T-helper 1 cell treated with Interleukin-12 subunit alpha and Interleukin-12 subunit beta and Interleukin-4 antibody, amounts not matched to agents 30 ng/mL and 1 ng/mL, for 36 hours (primary cell): Measurements from ENCODE around the gene PARP4. TPM values are rescaled to one million over a fixed set of nuclear protein-coding genes. Genes with fewer than 3 reads are reported as not detected.
"Not testable (repeated sequence)": the region's sequence is repeated elsewhere in the genome, so short reads cannot be mapped to it uniquely, and the experiment has no call there.

Source experiments
- intact Hi-C: fragments of 100-400 bp; cut with micrococcal nuclease; formaldehyde crosslinking; loops from one replicate; pipeline ENCODE4 v1.15.1; 2024
- total RNA-seq: library from RNA; stranded (reverse); gene quantifications from 2 replicates; pipeline ENCODE4 v1.2.3, GENCODE V29; 2022

The PARP4 gene
- total RNA-seq, 1 donor from 2014 or later = 69.6 TPM

DNA sequence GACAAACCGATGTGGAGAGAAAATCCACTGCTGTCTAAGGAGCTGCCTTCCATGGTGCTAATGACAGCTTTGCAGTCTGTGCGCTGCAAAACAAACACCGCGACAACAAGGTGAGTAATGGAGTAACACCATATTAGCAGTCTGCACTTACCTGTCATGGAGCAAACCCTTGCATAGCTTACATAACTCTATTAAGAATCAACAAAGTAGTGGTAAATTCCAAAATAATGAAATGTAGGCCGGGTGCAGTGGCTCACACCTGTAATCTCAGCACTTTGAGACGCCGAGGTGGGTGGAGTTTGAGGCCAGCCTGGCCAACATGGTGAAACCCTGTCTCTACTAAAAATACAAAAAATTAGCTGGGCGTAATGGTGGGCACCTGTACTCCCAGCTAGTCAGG, 56.2 kb downstream of the PARP4 start:
- intact Hi-C loops = no loop called here

DNA sequence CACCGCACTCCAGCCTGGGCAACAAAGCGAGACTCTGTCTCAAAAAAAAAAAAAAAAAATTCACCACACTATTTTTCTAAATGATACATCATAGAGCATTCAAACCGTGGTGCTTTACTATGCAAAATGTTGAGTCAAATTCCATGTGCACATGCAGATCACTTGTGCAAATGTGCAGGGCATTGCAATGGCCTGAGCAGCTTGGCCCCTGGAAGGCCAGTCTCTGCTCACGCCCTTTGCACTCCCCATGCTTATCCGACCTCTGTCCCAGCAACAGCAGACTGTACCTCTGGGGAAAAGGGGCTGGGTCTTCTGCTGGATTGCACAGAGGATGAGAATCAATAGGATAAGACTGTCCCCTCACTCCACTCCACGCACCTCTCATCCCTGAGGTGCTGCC, 58.5 kb downstream of the PARP4 start:
- intact Hi-C loops = no loop called here

DNA sequence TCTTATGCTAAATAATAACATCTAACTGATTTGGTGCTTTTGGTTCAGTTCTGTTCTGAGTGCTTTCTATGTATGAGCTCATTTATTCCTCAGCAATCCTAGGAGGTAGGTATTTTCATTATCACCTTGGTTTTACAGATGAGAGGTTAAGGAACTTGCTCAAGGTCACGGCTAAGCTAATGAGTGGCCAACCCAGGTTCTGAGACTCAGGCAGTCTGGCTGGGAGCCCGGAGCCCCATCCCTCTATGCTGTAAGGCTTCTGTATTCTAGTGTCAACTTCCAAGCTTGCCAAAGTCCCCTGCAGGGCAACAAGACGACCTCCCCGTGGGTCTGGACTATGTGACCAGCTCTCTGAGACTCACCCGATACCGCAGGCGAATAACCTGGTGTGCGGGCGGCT, 60.5 kb downstream of the PARP4 start:
- intact Hi-C loops = no loop called here

DNA sequence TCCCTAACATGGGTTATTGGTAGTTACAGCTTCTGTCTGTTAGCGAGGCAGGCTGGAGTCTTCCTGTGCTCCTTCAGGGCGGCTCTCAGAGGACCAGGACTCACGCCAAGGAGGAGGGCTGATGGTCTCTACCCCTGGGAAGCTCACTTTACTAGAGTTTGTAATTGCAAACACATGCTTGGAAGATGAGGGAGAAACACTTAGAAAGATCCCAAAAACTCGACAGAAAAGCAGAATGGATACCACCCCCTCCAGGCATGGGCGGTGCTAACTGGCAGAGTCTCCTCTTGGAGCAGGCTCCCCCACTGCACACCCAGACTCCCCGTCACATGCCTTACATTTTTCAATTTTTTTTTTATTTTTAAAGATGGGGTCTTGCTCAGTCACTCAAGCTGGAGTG, 62.0 kb downstream of the PARP4 start:
- intact Hi-C loops = no loop called here

DNA sequence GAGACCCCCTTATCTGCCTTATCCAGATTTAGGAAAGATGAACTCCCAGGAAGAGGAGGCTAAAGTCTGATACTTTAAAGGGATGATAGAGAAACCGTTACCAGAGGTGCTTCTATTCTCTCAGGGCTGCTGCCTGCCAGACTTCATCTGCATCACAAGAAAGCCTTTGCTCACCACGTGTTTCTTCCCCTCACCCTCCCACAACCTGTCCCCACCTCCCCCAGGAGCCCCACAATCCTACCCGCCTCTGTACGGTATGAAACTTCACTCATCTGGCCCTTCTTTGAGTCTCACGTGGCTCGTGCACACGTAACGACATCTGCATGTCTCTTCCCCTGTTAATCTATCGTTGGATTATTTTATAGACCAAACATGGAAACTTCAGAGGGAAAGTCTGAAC, 67.7 kb downstream of the PARP4 start:
- intact Hi-C loops = not testable (repeated sequence)

DNA sequence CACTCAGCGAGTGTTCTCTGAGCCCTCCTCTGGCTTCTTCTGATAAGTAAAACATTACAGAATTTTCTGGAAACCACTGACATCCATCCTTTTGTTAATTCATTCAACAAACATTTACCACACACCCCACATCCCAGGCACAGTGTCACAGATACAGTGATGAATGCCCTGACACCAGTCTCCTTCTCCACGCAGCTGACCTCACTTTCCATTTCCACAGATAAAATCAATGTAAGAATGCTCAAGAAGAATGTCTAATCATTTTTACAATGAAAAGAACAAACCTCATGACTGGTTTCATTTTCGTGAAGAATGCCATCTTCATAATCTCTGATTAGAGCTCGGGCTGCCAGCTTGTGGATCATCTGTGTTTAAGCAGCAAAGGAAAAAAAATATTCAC, 69.2 kb downstream of the PARP4 start:
- intact Hi-C loops = no loop called here

DNA sequence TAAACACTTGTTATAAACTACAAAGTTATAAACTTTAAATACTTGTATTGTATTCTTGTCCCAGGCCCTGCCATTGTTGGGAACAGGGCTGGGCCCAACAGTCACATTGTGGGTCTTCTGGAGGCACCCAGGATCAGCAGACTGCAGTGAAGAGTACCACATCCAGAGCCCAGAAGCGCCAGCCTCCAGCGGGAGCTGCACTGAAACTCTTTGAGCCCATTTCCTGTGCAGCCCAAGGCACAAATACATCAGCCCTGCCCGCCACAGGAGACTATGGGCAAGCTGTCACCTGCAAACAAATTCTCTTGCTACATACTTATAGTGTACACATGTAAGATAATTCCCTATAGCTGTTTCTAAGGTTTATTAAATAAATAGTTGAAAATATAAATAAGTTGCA, 86.5 kb downstream of the PARP4 start:
- intact Hi-C loops = not testable (repeated sequence)

DNA sequence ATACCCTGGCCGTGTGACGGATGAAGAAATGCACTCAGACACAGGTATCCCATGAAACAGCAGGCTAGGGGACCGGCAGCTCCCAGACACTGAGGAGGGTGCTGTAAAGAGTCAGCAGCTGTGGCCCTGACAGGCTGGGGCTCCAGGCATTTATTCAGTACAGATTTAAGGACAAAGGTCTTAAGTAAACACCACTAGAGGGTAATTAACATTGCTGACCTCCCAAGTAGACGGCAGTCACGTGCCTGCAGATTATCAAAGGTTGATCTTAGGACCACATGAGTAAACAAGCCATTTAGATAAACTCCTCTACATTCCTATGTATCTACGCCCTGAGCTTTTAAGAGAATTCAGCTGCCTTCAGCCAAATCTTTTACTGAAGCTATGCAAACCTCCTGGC, 92.9 kb downstream of the PARP4 start:
- intact Hi-C loops = not testable (repeated sequence)

DNA sequence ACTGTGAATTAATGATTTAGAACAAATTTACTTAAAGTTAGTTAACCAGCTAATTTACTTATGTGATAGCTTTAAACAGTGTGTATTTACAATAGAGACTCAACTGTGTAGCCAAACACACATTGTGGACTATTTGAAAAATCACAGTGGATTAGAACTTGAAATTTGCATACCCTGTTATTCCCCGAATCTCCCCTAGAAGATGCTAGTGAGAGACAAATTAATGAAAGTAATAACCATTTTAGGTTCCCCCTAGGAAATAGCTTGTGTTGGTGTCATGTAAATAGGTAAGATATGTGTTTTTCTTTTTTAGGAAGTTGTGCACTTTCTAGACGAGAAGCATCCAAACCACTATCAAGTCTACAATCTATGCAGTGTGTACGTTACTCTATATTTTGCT, 104.7 kb downstream of the PARP4 start:
- intact Hi-C loops = no loop called here

DNA sequence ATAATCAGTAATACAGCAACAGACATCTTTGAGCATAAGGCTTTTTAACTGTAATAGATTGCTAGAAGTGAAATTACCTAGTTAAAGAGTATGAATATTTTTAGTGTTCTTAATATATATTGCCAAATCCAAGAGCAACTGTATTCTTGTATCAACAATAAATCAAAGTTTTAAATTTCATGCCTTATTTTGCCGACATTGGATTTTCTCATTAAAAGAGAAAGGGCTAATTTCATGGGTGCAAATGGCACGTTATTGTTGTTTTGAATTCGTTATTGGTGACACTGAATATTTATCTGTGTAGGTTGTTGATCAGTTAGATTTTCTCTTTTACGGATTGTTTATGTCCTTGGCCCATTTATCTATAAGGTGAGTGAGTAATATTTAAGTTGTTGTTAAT, 106.1 kb downstream of the PARP4 start:
- intact Hi-C loops = no loop called here

DNA sequence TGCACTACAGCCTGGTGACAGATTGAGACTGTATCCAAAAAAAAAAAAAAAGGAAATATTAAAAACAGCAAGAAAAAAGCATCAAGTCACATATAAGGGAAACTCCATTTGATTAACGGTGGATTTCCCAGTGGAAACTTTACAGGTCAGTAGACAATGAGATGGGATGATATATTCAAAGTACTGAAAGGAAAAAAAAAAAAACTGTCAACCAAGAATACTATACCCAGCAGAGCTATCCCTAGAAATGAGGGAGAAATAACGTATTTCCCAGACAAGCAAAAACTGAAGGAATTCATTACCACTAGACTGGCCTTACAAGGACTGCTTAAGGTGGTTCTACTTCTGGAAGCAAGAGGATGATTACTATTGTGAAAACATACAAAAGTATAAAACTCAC, 115.8 kb downstream of the PARP4 start:
- intact Hi-C loops = no loop called here

DNA sequence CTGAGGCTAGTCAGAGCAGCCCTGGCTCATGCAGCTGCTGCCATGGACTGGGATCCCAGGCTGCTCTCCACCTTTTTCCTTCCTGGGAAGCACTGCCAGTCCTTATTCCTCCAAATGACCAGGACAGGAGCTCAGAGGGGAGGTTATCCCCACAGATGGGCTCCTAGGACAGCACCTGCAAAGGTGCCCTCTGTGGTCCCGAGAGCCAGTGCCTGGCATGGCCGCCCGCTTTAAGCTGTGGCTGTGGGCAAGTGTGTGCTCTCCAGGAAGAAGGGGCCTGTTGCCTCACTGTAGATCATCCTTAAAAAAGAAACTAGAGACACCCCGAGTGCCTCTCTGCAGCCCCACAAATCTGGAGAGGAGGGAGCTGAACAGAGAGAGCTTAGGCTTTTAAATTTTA, 119.6 kb downstream of the PARP4 start:
- intact Hi-C loops = no loop called here

DNA sequence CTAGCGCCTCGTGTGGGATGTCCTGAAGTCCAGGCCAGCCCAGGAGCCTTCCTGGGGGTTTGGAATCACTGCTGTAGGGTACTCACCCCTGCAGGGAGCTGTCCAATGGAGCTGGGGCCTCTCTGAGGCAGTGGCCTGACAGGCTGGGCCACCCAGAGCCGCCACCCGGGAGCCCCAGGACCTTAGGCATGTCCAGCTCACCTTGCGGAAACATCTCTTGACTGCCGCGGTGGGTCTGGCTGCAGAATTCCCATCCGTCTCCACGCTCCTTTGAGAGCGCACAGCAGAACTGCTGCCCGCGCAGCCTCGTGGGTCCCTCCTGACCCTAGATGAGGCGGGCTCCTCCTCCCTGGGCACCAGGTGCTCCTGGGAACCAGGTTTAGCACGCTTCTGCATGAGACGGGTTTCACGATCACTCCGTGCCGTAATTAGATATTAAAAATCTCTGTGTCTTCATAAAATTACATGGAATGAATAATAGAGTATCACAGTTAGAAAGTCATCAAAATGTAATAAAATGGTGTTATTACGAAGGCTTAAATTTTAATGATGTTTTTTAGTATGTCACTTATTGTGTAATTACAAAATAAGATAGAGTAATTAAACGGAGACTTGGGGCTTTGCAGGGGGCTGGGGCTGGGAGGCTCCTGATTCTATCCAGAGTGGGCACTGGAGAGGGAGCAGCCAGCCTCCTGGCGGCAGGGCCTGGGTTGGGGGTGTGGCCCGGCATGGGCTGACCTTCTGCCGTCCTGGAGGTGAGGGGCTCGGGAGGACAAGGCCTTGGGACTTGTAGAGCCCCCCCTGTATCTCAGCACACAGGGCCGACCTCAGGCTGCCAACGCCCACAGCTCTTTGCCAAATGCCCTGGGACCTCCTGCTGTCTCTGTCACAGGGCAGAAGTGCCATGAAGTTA, 120.6 kb downstream of the PARP4 start:
- intact Hi-C loops = not testable (repeated sequence)

DNA sequence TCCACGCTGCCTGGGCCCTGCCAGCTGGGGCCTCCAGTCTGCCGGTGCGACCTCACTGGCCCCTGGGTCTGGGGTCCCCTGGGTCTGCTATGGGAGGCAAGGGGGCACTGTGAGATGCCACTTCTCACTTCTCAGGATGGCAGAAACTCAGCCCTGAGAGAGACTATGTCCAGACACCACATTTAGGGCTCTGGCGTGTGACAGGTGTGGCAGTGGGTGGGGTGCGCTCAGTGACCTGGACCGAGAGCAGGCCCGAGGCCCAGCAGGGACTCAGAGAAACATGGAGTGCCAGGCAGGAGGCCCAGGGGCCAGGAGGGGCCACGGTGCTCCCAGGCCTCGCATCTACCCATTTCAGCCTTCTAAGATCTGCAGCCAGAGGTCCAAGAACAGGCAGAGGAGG, 121.8 kb downstream of the PARP4 start:
- intact Hi-C loops = not testable (repeated sequence)

DNA sequence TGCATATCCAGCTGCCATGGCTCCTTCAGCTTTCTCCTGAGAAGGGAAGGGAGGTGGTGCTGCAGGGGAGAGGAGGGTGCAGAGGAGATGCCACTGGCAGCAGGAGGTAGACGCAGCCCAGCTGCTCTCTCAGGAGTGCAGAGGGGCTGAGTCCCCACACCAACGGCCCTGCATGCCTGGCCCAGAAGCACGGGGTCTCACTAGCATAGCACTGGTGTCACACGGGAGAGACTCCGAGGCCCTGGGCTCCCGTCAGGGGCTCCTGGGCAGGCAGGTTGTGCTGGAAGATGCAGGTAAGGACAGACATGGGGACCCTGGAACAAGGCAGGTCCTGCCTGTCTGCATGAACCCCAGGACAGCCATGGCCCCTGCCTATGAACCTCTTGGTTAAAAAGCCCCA, 123.1 kb downstream of the PARP4 start:
- intact Hi-C loops = no loop called here

DNA sequence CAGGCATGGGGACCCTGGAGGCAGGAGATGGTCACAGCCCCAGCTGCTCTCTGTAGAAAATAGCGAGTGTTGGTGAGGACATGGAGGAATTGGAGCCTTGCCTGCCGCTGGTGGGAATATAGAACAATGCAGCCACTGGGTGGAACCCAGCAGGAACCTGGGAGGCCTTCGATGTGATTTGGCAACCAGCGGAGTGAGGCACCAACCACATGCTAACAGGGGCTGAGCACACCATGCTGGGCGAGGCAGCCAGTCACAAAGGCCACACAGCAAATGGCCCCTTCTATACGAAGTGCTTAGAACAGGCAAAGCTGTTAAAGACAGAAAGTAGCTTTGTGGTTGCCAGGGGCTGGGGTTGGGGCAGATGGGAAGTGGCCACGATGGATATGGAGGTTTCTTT, 123.8 kb downstream of the PARP4 start:
- intact Hi-C loops = not testable (repeated sequence)

DNA sequence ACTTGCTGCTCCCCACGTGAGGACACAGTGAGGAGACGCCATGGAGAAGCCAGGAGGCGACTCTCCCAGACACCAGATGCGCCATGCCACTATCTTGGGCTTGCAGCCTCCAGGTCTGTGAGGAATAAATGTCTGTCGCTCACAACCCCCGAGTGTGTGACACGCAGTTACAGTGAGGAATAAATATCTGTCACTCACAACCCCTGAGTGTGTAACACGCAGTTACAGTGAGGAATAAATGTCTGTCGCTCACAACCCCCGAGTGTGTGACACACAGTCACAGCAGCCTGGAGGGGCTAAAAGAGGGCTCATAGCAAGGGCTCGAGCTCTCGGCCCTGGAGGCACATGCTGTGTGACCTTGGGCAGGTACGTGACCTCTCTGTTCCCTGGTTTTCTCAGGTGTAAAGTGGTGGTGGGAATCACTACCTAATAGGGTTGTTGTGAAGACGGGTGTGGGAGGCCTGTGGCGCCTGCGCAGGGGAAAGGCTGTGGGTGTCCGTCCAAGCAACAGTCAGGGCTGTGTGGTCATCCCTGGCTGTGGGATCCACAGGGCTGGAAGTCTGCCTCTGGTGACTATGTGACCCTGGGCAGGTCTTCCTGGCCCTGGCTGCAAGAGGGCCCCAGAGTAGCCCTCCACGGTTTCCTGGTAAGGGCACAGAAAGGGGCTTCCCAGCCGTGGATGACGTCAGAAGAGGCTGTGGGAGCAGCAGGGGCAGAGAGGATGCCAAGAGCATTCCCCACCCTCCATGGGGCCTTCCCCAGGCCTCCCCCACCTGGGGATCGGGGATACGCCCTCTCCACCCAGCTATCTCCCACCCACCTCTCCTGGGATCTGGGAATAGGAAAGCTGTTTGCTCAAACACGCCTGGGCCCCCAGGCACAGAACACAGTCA, 125.5 kb downstream of the PARP4 start:
- intact Hi-C loops = no loop called here

DNA sequence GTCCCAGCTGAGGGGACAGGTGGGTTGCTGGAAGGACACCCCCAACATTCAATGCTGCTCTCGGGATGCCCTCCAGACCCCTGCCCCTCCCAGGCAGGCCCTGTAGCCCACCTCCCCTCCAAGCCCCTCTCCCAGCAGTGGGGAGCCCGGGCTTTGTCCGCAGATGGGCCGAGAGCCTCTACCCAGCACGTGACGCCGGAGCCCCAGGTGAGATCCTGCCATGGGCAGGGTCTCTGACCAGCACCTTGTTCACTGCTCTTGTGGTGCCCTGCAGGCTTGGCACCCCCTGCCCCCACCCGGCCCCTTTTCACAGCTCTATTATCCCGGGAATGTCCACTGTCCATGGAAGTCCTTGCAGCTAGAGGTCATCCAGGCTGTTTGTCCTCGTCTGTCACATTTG, 126.7 kb downstream of the PARP4 start:
- intact Hi-C loops = no loop called here

DNA sequence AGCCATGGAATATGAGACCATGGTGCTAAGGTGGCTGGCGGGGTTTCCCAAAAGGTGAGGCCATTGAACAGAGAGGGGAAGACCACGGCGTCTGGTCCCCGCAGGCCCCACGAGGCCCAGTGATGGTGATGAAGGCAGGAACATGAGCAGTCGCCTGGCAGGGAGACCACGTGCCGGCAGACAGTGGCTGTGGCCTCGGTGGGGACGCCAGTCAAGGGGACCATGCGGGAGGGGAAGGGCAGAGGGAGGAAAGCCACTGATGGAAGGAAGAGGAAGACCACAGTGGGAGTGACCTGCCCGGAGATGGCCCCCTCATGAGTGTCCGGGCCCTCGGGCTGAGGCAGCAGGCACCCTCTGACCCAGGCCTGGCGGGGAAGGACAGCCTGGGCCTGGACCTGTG, 127.6 kb downstream of the PARP4 start:
- intact Hi-C loops = not testable (repeated sequence)

DNA sequence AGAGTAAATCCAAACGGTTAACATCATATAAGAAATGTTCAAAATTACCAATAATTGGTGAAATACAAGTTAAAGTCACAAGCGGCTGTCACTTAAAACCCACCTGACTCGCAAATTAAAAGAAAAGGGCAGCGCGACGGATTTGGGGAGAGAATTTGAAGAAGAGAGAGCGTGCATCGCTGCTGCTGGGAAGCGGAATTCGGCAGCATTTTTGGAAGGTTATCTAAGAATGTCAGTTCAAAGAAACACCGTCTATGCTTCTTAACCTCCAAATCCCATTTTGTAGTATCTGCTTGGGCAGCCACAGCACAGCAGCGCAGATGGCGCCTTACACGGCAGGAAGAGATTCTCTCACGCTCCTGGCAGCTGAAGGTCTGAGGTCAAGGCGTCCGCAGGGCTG, 128.5 kb downstream of the PARP4 start:
- intact Hi-C loops = not testable (repeated sequence)

DNA sequence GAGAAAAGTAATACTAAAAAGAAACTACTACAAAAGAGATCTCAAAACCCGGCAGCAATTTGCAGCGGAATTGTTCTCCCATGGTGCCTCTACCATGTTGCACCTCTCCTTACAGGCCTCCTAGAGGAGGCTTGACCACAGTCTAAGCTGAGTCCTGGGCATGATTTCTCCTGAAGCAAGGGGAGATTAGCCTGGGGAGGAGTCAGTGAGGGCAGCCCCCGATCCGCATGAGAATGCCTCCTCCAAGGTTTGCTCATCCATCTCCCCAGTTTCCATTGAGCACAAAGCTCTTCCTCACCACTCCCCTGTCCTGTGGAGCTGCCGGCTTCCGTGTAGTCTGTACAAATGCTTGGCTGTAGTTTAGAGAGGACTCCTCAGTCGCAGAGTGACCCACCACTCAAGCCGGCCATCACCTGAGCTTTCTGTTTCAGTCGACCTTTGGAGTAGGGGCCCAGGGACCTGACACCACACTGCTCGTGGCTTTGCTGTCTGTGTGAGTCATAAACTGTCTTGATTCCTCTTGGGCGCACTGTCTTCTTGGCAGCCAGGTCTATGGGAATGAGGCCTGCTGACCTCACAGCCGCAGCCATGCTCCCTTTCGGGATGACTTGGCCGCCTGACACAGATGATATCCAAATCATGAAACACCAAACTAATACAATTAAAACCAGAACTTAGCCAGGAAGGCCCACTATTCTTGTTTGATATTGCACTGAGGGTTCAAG, 130.9 kb downstream of the PARP4 start:
- intact Hi-C loops = no loop called here

DNA sequence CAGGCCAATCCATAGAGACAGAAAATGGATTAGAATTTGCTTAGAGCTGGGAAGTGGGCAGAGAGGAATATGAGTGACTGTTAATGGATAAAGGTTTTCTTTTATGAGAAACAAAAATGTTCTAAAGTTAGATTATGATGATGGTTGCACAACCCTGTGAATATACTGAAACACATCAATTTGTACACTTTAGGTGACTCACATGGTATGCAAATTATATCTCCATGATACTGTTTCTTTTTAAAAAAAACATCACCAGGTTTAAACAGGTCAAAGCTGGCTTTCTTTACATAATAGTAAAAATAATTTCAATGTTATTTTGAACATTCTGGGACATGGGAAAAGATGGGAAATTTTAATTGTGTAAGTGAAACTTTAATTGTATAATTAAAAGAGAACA, 131.7 kb downstream of the PARP4 start:
- intact Hi-C loops = not testable (repeated sequence)
